K562 (cell line): ENCODE measurements around the gene KIAA1614. TPM values are rescaled to one million over a fixed set of nuclear protein-coding genes. Genes with fewer than 3 reads are reported as not detected.

Source experiments
- ATF1 ChIP-seq, 2 experiments: fragments of 450-650 bp in 1 of 2; IDR thresholded peaks; 2 replicates each; pipeline ENCODE4 v1.6.1; 2016; ENCODE audit warnings: missing compliant biosample characterization in 1 of 2, missing genetic modification characterization in 1 of 2
- BRD4 ChIP-seq: fragments of 200-600 bp; sonication (generic); IDR thresholded peaks from 2 replicates; pipeline ENCODE4 v1.6.1; 2017; ENCODE audit warnings: inconsistent platforms
- FOXM1 ChIP-seq, 2 experiments: fragments of 450-650 bp in 1 of 2; sonication (generic) in 1 of 2; formaldehyde crosslinking in 1 of 2; IDR thresholded peaks; 2 replicates each; pipeline versions ENCODE4 v1.6.1 to v1.9.0; 2017 to 2022; ENCODE audit warnings: low read depth in 2 of 2, mild to moderate bottlenecking in 2 of 2, missing genetic modification reagents in 1 of 2, moderate library complexity in 1 of 2
- HNRNPLL ChIP-seq: fragments of 200-400 bp; formaldehyde crosslinking; IDR thresholded peaks from 2 replicates; pipeline ENCODE4 v1.6.1; 2017; ENCODE audit warnings: low read length, low read depth, mild to moderate bottlenecking; ENCODE audit not compliant: poor library complexity, severe bottlenecking
- MCM5 ChIP-seq: fragments of 450-650 bp; IDR thresholded peaks from 2 replicates; pipeline ENCODE4 v1.6.1; 2016; ENCODE audit warnings: low read depth
- MECOM ChIP-seq: fragments of 250-450 bp; sonication (Bioruptor Pico); IDR thresholded peaks from 2 replicates; pipeline ENCODE4 v1.8.0; 2022; ENCODE audit warnings: inconsistent platforms
- SAP30 ChIP-seq: fragments of 200-600 bp; sonication (generic); IDR thresholded peaks from 2 replicates; pipeline ENCODE4 v1.6.1; 2012; ENCODE audit warnings: borderline replicate concordance, low read depth, mild to moderate bottlenecking, moderate library complexity, low read length, control low read depth, inconsistent platforms; ENCODE audit not compliant: insufficient read depth, poor library complexity, severe bottlenecking
- YBX1 ChIP-seq: fragments of 450-650 bp; IDR thresholded peaks from 2 replicates; pipeline ENCODE4 v1.7.1; 2016; ENCODE audit warnings: mild to moderate bottlenecking
- ZNF644 ChIP-seq: fragments of 200-800 bp; sonication (Bioruptor generic); IDR thresholded peaks from 2 replicates; pipeline ENCODE4 v1.6.1; 2016; ENCODE audit warnings: low read depth, missing genetic modification characterization, missing compliant biosample characterization
- ZZZ3 ChIP-seq: fragments of 450-650 bp; IDR thresholded peaks from 2 replicates; pipeline ENCODE4 v1.6.1; 2016; ENCODE audit warnings: antibody characterized with exemption, mild to moderate bottlenecking, moderate library complexity
- polyA plus RNA-seq, 8 experiments: library from polyadenylated mRNA; depleted of rRNA in 4 of 8; stranded (reverse) in 5 of 8; unstranded in 3 of 8; fragments of >200 nt; fragmentation: Nextera tagmentation in 2 of 8; fragmentation: Illumina TruSeq in 1 of 8; extraction: Ambion mirVana in 2 of 8; extraction: Trizol in 1 of 8; gene quantifications; 2 replicates each; pipeline versions ENCODE4 v1.2.1 to v1.2.3, GENCODE V29; 2011 to 2014; ENCODE audit warnings: inconsistent platforms in 1 of 8, missing spikeins in 1 of 8
- total RNA-seq, 7 experiments: library from RNA; depleted of rRNA in 6 of 7; stranded (reverse); fragments of >200 nt in 6 of 7; fragmentation: Illumina TruSeq in 2 of 7; extraction: Trizol in 2 of 7; gene quantifications; 2 replicates each; pipeline versions ENCODE4 v1.2.1 to v1.2.3, GENCODE V29; 2011 to 2021; ENCODE audit warnings: low replicate concordance in 1 of 7
- TF ChIP-seq, protein P1 (sequence below), 2 experiments: fragments of 200-800 bp in 1 of 2; sonication (Bioruptor generic) in 1 of 2; sonication (generic) in 1 of 2; formaldehyde crosslinking in 1 of 2; IDR thresholded peaks in 1 of 2; conservative IDR thresholded peaks in 1 of 2; 2 replicates each; pipeline versions ENCODE4 v1.5.0 to v1.6.1; 2016 to 2020; ENCODE audit warnings: missing compliant biosample characterization in 1 of 2, missing genetic modification characterization in 1 of 2, missing genetic modification reagents in 1 of 2
- TF ChIP-seq, protein P2 (sequence below): fragments of 450-650 bp; IDR thresholded peaks from 2 replicates; pipeline ENCODE4 v1.6.1; 2017; ENCODE audit warnings: antibody characterized with exemption
- TF ChIP-seq, protein P3 (sequence below): IDR thresholded peaks from 2 replicates; pipeline ENCODE4 v1.6.1; 2012; ENCODE audit warnings: low read depth, low read length, improper control_type of control experiment, borderline replicate concordance

KIAA1614 gene
- total and polyA plus RNA-seq, 9 of the 15 experiments (the other 6 are each of a cell fraction or from before 2014, with no cell fraction given): 0.01 to 1.1 (median 0.15) TPM; not detected in 1

DNA sequence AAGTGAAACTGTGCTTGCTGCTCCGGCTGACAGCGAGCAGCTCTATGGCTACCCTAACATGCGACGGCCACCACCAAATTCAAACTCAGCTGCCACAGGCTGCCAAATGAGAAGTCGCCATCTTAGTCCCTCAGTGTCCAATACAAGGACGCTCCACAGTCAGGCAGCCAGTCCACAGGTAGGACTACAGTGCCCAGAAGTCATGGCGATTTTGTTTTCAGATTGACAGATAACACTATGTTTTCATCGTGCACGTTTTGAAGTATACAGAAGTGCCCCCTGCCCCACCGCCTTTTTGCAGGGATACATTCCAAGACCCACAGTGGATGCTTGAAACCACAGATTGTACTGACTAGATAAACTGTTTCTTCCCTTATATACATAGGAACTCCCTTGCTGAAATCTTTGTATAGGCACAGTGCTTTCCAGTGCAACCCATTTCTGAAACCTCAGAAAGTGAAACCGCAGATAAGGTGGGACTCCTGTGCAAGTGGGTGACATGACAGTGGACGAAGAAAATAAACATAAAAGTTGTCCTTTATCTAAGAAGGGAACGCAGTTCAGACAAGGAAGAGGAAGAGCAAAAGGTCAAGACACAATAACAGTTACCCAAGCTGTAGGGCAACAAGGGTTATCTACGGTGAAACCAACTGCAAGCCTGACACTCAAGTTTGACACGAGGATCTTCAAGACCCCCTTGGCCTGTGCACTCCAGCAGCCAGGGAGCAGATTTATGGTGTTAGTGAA is 57.8 kb downstream of the KIAA1614 start (continued):
- TF ChIP-seq YBX1: no peak
- TF ChIP-seq BRD4: no peak
- no peak for TF ChIP-seq MCM5
- TF ChIP-seq ZNF644 (tag): peak; percentile 56; the same call in 1 of the 2 replicates
- TF ChIP-seq ZZZ3: no peak
- TF ChIP-seq FOXM1 (IDR thresholded peaks at IDR 0.05; ENCODE audit: low read depth): 0 out of 2 replicates have a peak, but pooled peaks have one; percentile 27
- no peak for TF ChIP-seq FOXM1 (CRISPR knock-in tag; IDR thresholded peaks at IDR 0.05; ENCODE audit: low read depth)
- TF ChIP-seq, protein P1, sequence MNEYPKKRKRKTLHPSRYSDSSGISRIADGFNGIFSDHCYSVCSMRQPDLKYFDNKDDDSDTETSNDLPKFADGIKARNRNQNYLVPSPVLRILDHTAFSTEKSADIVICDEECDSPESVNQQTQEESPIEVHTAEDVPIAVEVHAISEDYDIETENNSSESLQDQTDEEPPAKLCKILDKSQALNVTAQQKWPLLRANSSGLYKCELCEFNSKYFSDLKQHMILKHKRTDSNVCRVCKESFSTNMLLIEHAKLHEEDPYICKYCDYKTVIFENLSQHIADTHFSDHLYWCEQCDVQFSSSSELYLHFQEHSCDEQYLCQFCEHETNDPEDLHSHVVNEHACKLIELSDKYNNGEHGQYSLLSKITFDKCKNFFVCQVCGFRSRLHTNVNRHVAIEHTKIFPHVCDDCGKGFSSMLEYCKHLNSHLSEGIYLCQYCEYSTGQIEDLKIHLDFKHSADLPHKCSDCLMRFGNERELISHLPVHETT (CRISPR knock-in tag; conservative IDR thresholded peaks at IDR 0.05 in 1 of 2, IDR thresholded peaks at IDR 0.05 in 1 of 2): peak in 1 of 2 experiments; percentile 57; a peak in 2 of 4 replicates
- TF ChIP-seq, protein P2, sequence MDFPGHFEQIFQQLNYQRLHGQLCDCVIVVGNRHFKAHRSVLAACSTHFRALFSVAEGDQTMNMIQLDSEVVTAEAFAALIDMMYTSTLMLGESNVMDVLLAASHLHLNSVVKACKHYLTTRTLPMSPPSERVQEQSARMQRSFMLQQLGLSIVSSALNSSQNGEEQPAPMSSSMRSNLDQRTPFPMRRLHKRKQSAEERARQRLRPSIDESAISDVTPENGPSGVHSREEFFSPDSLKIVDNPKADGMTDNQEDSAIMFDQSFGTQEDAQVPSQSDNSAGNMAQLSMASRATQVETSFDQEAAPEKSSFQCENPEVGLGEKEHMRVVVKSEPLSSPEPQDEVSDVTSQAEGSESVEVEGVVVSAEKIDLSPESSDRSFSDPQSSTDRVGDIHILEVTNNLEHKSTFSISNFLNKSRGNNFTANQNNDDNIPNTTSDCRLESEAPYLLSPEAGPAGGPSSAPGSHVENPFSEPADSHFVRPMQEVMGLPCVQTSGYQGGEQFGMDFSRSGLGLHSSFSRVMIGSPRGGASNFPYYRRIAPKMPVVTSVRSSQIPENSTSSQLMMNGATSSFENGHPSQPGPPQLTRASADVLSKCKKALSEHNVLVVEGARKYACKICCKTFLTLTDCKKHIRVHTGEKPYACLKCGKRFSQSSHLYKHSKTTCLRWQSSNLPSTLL: no peak
- peak; percentile 14; the same call in 1 of the 2 replicates for TF ChIP-seq MECOM
- TF ChIP-seq, protein P3, sequence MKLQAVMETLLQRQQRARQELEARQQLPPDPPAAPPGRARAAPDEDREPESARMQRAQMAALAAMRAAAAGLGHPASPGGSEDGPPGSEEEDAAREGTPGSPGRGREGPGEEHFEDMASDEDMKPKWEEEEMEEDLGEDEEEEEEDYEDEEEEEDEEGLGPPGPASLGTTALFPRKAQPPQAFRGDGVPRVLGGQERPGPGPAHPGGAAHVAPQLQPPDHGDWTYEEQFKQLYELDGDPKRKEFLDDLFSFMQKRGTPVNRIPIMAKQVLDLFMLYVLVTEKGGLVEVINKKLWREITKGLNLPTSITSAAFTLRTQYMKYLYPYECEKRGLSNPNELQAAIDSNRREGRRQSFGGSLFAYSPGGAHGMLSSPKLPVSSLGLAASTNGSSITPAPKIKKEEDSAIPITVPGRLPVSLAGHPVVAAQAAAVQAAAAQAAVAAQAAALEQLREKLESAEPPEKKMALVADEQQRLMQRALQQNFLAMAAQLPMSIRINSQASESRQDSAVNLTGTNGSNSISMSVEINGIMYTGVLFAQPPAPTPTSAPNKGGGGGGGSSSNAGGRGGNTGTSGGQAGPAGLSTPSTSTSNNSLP: no peak
- no peak for TF ChIP-seq SAP30
- no peak for TF ChIP-seq HNRNPLL
- no peak for TF ChIP-seq ATF1 (CRISPR knock-in tag; IDR thresholded peaks at IDR 0.05)
- peak; percentile 61 for TF ChIP-seq ATF1 (tag; IDR thresholded peaks at IDR 0.05)
